PC-9 (cell line): ENCODE results near the gene ITCH.

Experiments
- EZH2 ChIP-seq: fragments of 200-600 bp; sonication (generic); IDR thresholded peaks from 2 replicates; pipeline ENCODE4 v1.8.0; 2017; ENCODE audit warnings: antibody characterized with exemption, low read depth
- TF ChIP-seq, protein P1 (sequence below): fragments of 200-600 bp; sonication (generic); conservative IDR thresholded peaks from 2 replicates; pipeline ENCODE4 v1.6.1; 2017; ENCODE audit warnings: mixed run types, antibody characterized with exemption, mild to moderate bottlenecking, moderate library complexity

GRCh38 chr20:34461779-34462087 is 98.7 kb downstream of the ITCH start:
- TF ChIP-seq, protein P1, sequence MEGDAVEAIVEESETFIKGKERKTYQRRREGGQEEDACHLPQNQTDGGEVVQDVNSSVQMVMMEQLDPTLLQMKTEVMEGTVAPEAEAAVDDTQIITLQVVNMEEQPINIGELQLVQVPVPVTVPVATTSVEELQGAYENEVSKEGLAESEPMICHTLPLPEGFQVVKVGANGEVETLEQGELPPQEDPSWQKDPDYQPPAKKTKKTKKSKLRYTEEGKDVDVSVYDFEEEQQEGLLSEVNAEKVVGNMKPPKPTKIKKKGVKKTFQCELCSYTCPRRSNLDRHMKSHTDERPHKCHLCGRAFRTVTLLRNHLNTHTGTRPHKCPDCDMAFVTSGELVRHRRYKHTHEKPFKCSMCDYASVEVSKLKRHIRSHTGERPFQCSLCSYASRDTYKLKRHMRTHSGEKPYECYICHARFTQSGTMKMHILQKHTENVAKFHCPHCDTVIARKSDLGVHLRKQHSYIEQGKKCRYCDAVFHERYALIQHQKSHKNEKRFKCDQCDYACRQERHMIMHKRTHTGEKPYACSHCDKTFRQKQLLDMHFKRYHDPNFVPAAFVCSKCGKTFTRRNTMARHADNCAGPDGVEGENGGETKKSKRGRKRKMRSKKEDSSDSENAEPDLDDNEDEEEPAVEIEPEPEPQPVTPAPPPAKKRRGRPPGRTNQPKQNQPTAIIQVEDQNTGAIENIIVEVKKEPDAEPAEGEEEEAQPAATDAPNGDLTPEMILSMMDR, result no peak
- TF ChIP-seq EZH2, result no peak
